ENCODE data around the gene AGAP1.
"Not testable (repeated sequence)": the region's sequence is repeated elsewhere in the genome, so short reads cannot be mapped to it uniquely, and the experiment has no call there.

AGAP1 gene

GRCh38 chr2:235592836-235593235 lies 99.0 kb downstream of the AGAP1 start:
- no peak for DNase-seq

DNA sequence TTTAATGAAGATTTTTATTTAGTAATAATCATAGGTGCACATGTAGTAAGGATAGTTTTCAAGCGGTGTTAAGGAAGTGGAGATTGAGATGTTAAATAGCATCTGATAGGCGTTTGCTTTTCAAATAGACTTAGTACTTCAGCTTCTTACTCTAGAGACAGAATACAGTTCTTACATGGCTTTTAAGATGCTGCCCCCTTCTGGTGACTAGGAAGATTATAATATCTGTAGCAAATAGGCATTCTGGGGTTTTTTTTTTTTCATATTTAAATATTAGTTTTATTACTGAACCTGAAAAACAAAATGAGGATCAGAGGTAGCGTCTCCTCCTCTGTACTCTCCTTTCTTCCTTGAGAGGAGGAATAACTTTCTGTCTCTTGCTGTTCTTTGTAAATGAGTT lies 100.2 kb downstream of the AGAP1 start:
- DNase-seq = peak; percentile 81

GRCh38 chr2:235594964-235595363 lies 101.1 kb downstream of the AGAP1 start:
- DNase-seq = no peak

DNA sequence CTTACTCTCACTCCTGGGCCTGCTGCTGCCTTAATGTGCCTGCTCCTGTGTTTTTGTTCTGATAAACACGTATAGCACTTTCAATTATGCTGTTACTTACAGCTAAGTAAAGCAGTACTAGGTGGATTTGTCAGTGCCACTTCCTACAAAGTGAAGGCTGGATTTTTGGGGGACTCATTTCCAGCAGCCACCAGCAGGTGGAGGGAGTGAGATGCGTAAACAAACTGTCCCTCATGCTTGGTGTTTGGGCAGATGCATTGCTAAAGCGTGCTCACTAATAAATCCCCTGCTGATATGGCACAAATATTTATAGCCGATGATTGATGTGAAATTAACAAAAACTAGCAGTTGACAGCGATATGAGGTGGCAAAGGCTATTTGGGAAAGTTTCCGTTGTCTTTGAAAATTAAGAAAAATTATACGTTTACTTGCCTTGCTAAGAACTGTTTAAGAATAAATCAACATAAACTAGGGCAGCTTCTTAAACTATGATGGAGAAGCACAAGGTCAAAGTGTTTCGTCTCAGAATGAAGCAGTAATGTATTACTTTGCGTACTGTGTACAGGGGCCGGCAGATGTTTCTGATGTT lies 101.7 kb downstream of the AGAP1 start:
- DNase-seq = peak; percentile 76

- DNase-seq = no peak
Measured at GRCh38 chr2:235596272-235596671, 102.4 kb downstream of the AGAP1 start.

DNA sequence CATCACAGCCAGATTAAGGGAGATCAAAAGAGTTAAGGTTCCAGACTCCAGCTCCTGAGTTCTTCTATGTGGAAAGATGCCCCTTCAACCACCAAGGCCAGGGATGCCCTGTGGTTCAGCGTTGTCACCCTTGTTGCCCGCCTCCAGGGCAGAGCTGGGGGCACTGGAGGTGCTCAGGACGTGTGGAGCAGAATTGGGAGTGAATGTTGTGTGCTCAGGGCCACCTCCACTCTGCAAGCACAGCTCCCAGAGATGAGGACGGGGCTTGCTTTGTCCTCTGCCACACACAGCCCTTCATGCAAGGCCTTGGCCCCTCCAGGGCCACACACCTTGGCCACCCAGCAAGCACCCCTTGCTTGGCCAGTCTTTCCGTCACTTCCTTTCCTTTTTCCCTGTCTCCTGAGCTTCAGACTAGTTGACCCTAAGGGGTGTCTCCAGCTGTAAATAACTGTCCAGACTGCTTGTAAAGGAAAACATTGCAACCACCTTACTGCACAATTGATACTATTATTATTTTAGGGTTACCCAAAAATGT lies 103.3 kb downstream of the AGAP1 start:
- DNase-seq = no peak

DNA sequence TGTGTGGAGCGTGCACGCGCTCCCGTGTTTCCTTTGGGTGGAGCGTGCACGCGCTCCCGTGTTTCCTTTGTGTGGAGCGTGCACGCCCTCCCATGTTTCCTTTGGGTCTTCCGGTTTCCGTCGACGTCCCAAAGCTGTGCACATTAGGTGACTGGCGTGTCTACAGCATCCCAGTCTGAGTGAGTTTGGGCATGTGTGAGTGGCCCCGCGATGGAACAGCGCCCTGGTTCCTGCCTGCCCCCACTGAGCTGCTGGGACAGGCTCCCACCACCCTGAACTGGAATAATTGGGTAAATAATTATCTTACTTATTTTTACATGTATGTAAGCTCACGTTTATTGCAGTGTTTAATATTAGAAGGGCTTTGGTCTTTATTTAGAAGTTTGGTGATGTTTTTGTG lies 104.2 kb downstream of the AGAP1 start:
- no peak for DNase-seq

GRCh38 chr2:235598532-235599531 lies 105.0 kb downstream of the AGAP1 start:
- DNase-seq = no peak

- DNase-seq = no peak
Measured at GRCh38 chr2:235599596-235600338, 105.9 kb downstream of the AGAP1 start.

DNA sequence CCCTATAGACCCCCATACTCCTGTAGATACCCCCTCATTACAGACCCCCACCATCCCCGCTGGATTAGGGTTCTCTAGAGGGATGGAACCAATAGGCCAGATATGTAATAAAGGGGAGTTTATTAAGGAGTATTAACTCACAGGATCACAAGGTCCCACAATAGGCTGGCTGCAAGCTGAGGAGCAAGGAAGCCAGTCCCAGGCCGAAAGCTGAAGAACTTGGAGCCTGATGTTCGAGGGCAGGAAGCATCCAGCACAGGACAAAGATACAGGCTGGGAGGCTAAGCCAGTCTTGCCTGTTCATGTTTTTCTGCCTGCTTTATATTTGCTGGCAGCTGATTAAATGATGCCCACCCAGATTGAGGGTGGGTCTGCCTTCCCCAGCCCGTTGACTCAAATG lies 106.6 kb downstream of the AGAP1 start:
- no peak for DNase-seq

DNA sequence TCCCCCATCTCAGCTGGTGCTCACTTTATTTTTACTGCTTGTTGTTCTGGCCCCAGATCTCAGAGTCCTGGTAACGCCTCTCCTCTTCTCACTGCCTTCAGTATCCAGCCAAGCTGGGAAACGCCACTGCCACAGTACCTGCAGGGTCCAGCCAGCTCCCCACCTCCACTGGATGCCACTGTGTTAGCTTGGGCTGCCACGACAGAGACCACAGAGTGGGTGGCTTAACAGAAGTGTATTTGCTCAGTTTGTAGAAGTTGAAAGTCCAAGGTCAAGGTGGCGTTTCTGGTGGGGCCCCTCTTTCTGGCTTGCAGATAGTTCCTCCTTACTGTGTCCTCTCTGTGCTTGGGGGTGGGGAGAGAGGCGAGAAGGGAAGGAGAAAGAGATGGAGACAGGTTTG lies 107.1 kb downstream of the AGAP1 start:
- no peak for DNase-seq

DNA sequence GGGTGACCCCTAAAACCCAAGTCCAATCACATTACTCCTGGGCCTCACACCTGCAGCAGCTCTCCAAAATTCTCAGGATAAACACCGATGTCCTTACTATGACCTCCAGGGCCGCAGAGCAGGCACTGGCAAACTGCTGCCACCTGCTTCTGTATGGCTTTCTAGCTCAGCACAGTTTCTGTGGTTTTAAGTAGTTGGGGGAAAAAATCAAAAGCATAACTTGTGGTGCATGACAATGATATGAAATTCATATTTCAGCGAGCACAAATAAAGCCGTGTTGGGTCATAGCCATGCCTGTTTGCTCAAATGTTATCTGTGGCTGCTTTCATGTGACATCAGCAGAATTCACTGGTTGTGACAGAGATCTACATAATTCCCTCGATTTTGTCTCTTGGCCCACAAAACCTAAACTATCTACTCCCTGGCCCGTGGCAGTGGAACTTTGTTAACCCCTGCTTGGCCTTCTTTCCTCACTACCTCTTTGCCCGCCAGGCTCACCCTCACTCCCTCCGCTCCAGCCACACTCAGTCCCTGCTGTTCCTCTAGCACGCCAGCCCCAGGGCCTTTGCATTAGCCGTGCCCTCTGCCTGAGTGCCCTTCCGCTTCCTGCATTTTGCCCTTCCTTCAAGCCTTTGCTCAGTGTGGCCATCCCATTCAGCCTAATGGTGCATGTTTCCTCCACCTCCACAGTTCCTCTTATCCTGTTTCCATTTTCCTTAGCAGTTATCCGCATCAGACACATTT lies 108.3 kb downstream of the AGAP1 start:
- DNase-seq = no peak

DNA sequence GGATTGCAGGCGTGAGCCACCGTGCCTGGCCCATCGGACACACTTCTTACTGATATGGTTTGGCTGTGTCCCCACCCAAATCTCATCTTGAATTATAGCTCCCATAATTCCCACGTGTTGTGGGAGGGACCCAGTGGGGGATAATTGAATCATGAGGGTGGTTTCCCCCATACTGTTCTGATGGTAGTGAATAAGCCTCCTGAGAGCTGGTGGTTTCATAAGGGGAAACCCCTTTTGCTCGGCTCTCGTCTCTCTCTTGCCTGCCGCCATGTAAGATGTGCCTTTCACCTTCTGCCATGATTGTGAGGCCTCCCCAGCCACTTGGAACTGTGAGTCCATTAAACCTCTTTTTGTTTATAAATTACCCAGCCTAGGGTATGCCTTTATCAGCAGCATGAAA lies 109.1 kb downstream of the AGAP1 start:
- not testable (repeated sequence) for DNase-seq

- DNase-seq = no peak
Measured at GRCh38 chr2:235603659-235604058, 109.8 kb downstream of the AGAP1 start.

DNA sequence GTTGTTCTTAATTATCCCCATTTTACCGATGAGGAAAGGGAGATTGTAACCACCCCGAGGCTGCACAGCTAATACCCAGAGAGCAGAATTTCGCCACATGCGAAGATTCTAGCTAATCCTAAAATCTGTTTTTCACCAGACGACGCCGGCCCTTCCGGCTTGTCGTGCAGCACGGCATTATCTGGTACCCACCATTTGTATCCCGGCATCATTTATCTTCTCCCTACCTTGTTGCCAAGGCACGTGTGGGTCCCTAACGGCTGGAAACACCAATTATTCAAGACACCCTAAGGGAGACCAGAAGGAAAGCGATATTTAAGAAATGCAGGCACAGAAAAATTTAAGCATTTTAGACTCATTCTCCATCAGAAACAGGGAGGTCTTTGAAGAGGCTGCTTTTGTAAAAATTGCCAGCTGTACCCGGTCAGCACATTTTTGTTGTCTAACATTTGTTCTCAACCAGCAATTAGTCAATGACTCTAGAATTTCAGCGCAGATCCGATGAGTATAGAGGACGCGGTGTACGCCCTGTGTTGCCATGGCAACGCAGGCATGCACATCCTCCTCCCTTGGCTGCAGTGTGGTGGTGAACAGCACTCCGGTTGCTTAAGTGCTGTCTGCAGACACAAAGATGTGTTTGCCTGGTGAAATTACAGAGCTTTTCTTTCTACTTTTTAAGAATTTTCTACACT lies 111.6 kb downstream of the AGAP1 start:
- peak; percentile 95 for DNase-seq

GRCh38 chr2:235606004-235606715 lies 112.3 kb downstream of the AGAP1 start:
- peak; percentile 17 for DNase-seq

DNA sequence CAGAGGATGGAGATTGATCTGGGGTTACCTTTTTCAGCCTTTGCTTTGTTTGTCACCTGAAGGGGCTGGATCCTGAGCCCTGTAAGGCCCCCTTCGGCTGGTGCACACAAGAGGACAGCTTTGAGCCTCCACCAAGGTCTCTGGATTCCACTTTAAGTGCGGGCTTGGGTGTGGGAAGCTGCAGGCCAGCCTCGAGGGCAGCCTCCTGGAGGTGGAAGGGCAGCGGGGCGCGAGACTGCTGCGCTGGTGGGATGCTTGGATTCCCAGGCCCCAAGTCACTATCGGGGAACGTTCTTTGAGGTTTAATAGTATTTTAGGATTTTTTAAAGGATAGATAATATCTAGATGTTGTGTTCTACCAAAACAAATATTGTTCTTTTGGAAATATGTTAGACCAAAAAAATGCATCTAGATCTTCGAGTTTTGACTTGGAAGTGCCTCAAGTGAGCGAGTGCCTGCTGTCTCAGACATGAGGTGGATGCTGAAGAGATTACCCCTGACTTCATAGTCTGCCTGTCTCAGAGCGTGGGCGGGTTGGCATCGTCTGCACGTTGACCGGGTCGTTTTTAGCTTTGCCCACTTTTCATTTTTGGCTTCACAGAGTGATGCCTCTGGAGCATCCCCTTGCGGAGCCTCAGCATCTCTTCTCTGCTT lies 113.8 kb downstream of the AGAP1 start:
- DNase-seq = peak; percentile 74

GRCh38 chr2:235608200-235608887 lies 114.5 kb downstream of the AGAP1 start:
- peak; percentile 26 for DNase-seq

- DNase-seq = no peak
Measured at GRCh38 chr2:235609321-235609720, 115.5 kb downstream of the AGAP1 start.

- no peak for DNase-seq
Measured at GRCh38 chr2:235609746-235610145, 115.9 kb downstream of the AGAP1 start.
